Right lobe of liver (tissue), 6 donors: ENCODE results near the gene ITGA5. TPM values are rescaled to one million over a fixed set of nuclear protein-coding genes. Genes with fewer than 3 reads are reported as not detected.

Source experiments
- ATAC-seq, 4 donors: fragments of 200-7000 bp; cut with Tn5 transposase; one replicate each; pipeline ENCODE4 v1.9.1; 2020; ENCODE audit warnings: mild to moderate bottlenecking in 4 of 4, moderate library complexity in 4 of 4
- DNase-seq, 3 donors: peaks; one replicate each; pipeline ENCODE4 v3.0.0-alpha.2; 2020
- H3K27ac ChIP-seq, 3 donors: fragments of 200-600 bp; one replicate each; pipeline ENCODE4 v1.8.0; 2022
- H3K27me3 ChIP-seq, 2 donors: fragments of 200-600 bp; one replicate each; pipeline ENCODE4 v1.8.0; 2022
- H3K36me3 ChIP-seq, 4 donors: fragments of 200-600 bp; sonication (generic) in 1 of 4; one replicate each; pipeline versions ENCODE4 v1.5.1 to v1.8.0; 2017 to 2022; ENCODE audit warnings: control low read depth in 1 of 4
- H3K4me1 ChIP-seq, 4 donors: fragments of 200-600 bp; sonication (generic) in 1 of 4; one replicate each; pipeline versions ENCODE4 v1.5.1 to v1.8.0; 2017 to 2022; ENCODE audit warnings: control low read depth in 1 of 4
- H3K4me3 ChIP-seq, 3 donors: fragments of 200-600 bp; one replicate each; pipeline ENCODE4 v1.8.0; 2022
- H3K9me3 ChIP-seq, 4 donors: fragments of 200-600 bp; sonication (generic) in 1 of 4; one replicate each; pipeline versions ENCODE4 v1.5.1 to v1.8.0; 2017 to 2022; ENCODE audit warnings: control low read depth in 1 of 4
- CTCF ChIP-seq, 4 donors: fragments of 200-600 bp in 3 of 4; fragments of 450-650 bp in 1 of 4; IDR thresholded peaks; one replicate each; pipeline versions ENCODE4 v1.5.1 to v1.8.0; 2016 to 2022; ENCODE audit warnings: antibody characterized with exemption in 4 of 4, mild to moderate bottlenecking in 2 of 4
- POLR2A ChIP-seq: fragments of 450-650 bp; IDR thresholded peaks from one replicate; pipeline ENCODE4 v1.6.1; 2017; ENCODE audit warnings: antibody characterized with exemption, mild to moderate bottlenecking
- WGBS: methylation state at CpG from one replicate; pipeline ENCODE4 v1.1.6; 2018; ENCODE audit warnings: low coverage, low lambda C conversion rate; ENCODE audit not compliant: insufficient coverage; ENCODE audit errors: missing lambda C conversion rate; 5-methylcytosine and 5-hydroxymethylcytosine counted together
- intact Hi-C, 2 donors: fragments of 100-400 bp; cut with DNase I; formaldehyde crosslinking; loops; one replicate each; pipeline versions ENCODE4 v1.11.2 to v1.14.1; 2022
- total RNA-seq, 6 experiments: library from RNA; depleted of rRNA in 2 of 6; stranded (reverse); fragments of >200 nt in 2 of 6; fragmentation: NEBNext Ultra II Directional in 3 of 6; extraction: Animal tissue kit (Norgen Biotek cat#: 25700) in 3 of 6; gene quantifications; one replicate each; pipeline versions ENCODE4 v1.1.0 to v1.2.4, GENCODE V29; 2016 to 2023
- donor health status: DM: no; HTN: yes; CAD: no.
- donor health status: DM: no; HTN: no; CAD: no.
- donor health status: DM: no; HTN: no; CAD: no.
- donor health status: DM: no; HTN: yes; CAD: no.
- donor health status: DM: no; HTN: yes; CAD: no.

Gene ITGA5
- total RNA-seq, 6 experiments from 2014 or later: 31.2 to 75.6 (median 35.5) TPM

DNA sequence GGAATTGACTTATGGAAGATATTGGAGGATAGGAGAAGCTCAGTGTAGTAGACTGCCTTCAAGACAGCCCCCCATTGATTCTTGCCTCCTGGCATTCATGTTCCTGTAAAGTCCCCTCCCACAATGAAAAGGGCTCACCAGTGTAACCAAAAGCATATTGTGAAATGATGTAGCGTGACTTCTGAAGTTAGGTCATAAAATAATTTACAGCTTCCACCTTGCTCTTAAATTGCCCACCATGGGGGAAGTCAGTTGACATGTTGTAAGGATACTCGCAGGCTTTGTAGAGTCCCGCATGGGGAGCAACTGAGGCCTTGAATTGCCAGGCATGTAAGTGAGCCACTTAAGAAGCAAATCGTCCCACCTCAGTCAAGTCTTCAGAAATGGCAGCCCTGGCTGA is 29.3 kb upstream of the ITGA5 start:
- Histone ChIP-seq H3K4me3 (no peak overlapping the region), H3K27me3 (no peaks in the 10 kb centered on the region), H3K9me3 (no peaks in the 10 kb centered on the region), H3K36me3 (no peaks in the 10 kb centered on the region), H3K27ac (no peak overlapping the region), H3K4me1 (peaks cover 0 to 3% (median 0%) of the 10 kb centered on the region in 4 donors)
- no peak for DNase-seq
- intact Hi-C loops: no loop called here
- WGBS: 67% methylated on average over 2 of the region's 4 CpGs
- TF ChIP-seq CTCF (IDR thresholded peaks at IDR 0.05) (no peak), POLR2A (no peak)
- ATAC-seq: no peak

DNA sequence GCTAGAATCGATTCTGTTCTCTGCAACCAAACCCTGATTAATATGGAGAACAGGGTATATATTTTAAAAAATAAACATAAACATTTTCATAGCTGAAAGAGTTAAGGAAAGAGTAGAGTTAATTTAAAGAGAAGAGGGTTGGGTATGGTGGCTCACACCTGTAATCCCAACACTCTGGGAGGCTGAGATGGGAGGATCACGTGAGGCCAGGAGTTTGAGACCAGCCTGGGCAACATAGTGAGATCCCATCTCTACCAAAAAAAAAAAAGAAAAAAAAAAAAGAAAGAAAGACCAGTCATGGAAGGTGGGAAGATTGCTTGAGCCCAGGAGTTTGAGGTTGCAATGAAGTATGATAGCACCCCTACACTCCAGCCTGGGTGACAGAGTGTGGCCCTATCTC is 28.9 kb upstream of the ITGA5 start:
- ATAC-seq: no peak
- H3K9me3 ChIP-seq: no peaks in the 10 kb centered on the region
- DNase-seq: no peak
- H3K27me3 ChIP-seq: no peaks in the 10 kb centered on the region
- H3K36me3 ChIP-seq: no peaks in the 10 kb centered on the region
- H3K27ac ChIP-seq: no peak overlapping the region
- no peak overlapping the region for H3K4me3 ChIP-seq
- intact Hi-C loops: no loop called here
- H3K4me1 ChIP-seq: peaks cover 0 to 7% (median 0%) of the 10 kb centered on the region in 4 donors
- WGBS: 70% methylated on average over 2 of the region's 2 CpGs
- TF ChIP-seq CTCF (IDR thresholded peaks at IDR 0.05) (no peak), POLR2A (no peak)

DNA sequence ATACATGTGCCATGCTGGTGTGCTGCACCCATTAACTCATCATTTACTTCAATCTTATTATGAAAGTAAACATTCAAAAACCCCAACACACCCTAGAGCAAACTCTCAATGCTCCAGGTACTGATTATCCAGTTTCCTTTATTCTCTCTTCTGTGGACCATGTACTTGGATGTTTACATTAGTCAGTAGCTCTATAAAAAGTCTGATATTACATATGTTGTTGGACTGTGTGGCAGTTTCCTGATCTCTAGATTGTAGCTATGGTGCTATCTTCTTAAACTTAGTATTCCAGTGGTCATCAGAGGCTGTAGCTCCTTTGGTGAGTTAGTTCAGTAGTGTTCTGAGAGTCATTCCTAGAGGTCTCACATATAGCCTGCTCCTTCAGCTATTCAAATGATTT is 25.1 kb upstream of the ITGA5 start:
- ATAC-seq: no peak

DNA sequence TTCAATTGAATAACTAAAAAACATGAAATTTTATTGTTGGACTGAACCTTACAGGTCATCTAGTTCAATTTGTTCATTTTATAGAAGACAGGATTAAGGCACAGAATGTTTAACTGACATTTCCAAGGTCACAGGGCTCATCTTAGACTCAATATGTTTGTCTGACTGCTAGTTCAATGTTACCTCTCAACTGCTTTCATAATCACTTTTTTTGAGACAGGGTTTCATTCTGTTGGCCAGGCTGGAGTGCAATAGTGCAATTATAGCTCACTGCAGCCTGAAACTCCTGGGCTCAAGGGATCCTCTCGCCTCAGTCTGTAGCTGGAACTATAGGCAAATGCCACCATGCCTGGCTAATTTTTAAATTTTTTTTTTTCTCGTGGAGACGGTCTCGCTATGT is 24.4 kb upstream of the ITGA5 start:
- ATAC-seq (peak in 1 of 4 donors; percentile 60), DNase-seq (no peak)
- peaks cover 0 to 15% (median 0%) of the 10 kb centered on the region in 4 donors for H3K4me1 ChIP-seq
- no peaks in the 10 kb centered on the region for H3K27me3 ChIP-seq
- H3K4me3 ChIP-seq: no peak overlapping the region
- no peak for TF ChIP-seq POLR2A
- no peak for TF ChIP-seq CTCF (IDR thresholded peaks at IDR 0.05)
- H3K36me3 ChIP-seq: no peaks in the 10 kb centered on the region
- intact Hi-C loops: loop anchor here (5.0 kb wide), 2 partner anchors 46 to 51 kb away; no protein-coding TSS in a partner anchor
- H3K9me3 ChIP-seq: no peaks in the 10 kb centered on the region
- 75% methylated on average over 4 of the region's 4 CpGs for WGBS
- H3K27ac ChIP-seq: no peak overlapping the region

More for the DNA sequence above, 25.1 kb upstream of the ITGA5 start:
- Histone ChIP-seq H3K4me3 (no peak overlapping the region), H3K9me3 (no peaks in the 10 kb centered on the region), H3K27me3 (no peaks in the 10 kb centered on the region), H3K4me1 (peaks cover 0 to 9% (median 0%) of the 10 kb centered on the region in 4 donors), H3K27ac (no peak overlapping the region), H3K36me3 (no peaks in the 10 kb centered on the region)
- no peak for DNase-seq
- intact Hi-C loops: loop anchor here (5.0 kb wide), 2 partner anchors 47 to 52 kb away; no protein-coding TSS in a partner anchor
- TF ChIP-seq POLR2A: no peak
- no peak for TF ChIP-seq CTCF (IDR thresholded peaks at IDR 0.05)

DNA sequence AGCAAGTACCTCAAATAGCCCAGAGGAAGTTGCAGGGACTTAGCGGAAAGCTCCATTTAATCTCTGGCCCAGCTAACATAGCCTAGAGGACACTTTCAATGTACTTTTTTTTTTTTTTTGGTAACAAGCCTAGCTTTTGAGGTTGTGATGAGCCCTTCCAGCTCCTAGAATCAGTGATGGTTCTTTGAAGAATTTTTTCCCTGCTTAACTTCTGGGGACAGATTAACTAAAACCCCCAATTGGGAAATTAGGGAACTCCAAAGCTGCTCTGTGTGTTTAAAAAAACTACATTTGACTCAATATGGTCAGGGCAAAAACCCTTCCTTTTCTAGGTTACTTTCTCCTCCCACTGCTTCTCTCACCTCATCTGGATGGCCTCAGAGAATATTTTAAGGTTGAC is 23.9 kb upstream of the ITGA5 start:
- Histone ChIP-seq H3K4me1 (peaks cover 0 to 15% (median 0%) of the 10 kb centered on the region in 4 donors), H3K9me3 (no peaks in the 10 kb centered on the region), H3K4me3 (no peak overlapping the region), H3K27me3 (no peaks in the 10 kb centered on the region), H3K36me3 (no peaks in the 10 kb centered on the region), H3K27ac (no peak overlapping the region)
- TF ChIP-seq POLR2A: no peak
- DNase-seq (no peak), ATAC-seq (no peak)
- intact Hi-C loops: loop anchor here (5.0 kb wide), 2 partner anchors 46 to 51 kb away; no protein-coding TSS in a partner anchor
- WGBS: 60% methylated on average over 1 of the region's 1 CpG
